GM18499 (cell line): ENCODE measurements around the gene RHBDL3.
"Not testable (repeated sequence)": the region's sequence is repeated elsewhere in the genome, so short reads cannot be mapped to it uniquely, and the experiment has no call there.

Experiments
- ATAC-seq: cut with Tn5 transposase; IDR thresholded peaks from one replicate; pipeline ENCODE4 v1.9.1; 2021; ENCODE audit warnings: moderate number of reproducible peaks; ENCODE audit not compliant: insufficient read depth, unreplicated experiment

RHBDL3 gene, protein sequence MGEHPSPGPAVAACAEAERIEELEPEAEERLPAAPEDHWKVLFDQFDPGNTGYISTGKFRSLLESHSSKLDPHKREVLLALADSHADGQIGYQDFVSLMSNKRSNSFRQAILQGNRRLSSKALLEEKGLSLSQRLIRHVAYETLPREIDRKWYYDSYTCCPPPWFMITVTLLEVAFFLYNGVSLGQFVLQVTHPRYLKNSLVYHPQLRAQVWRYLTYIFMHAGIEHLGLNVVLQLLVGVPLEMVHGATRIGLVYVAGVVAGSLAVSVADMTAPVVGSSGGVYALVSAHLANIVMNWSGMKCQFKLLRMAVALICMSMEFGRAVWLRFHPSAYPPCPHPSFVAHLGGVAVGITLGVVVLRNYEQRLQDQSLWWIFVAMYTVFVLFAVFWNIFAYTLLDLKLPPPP

DNA sequence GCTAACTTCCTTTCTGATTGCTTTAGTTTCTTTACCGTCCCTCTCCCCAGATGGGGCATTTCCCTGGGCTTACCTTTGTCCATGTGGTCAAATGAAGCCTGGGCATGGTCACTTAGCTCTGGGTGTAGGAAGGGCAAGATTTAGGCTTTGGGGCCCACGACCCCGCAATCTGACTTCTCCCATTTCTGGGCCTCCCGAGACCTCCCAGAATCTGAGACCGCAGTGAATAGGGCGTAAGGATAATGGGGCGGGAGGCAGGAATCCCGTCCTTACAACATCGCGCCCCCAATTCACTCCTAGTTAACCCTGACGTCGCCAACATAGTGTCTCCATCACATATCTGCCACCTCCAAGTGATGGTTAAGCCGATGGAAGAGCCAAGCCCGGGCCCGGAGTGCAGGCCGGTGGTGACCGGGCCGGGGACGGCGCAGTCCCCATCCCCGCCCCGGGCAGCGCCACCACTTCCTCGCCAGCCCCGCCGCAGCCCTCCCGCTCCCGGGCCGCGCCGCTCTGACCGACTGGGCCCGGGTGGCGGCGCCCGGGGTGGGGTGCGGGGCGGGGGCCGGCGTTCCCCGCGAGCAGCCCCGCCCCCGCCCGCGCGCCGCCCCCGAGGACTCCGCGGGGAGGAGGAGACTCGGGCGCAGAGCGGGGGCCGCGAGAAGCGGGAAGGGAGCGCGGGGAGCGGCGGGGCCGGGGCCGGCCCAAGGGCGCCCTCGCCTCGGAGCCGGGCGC lies at the start of gene RHBDL3:
RHBDL3 (plus strand) TSS at position 641 of the 732 bp plus-strand sequence. CDS start 358 bp downstream, outside the sequence.
- ATAC-seq, result no peak

DNA sequence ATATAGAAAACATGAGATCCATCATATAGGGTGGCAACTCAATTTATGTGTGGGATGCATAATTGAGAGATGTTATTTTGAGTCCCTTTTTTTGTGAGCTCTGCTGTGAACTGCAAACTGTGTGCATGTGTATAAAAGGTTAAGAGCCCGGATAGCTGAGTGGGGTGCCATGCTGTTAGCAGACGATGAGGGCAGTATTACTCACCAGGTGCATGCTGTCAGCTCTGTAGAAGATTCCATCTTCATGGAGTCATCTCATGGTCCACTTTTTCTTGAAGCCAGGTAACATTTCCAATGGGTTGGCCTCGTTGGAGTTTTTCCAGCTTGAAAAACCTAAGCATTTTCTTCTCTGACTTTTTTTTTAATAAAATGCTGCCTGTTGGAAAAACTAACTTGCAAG lies 43.0 kb upstream of the RHBDL3 start:
- ATAC-seq, result no peak

DNA sequence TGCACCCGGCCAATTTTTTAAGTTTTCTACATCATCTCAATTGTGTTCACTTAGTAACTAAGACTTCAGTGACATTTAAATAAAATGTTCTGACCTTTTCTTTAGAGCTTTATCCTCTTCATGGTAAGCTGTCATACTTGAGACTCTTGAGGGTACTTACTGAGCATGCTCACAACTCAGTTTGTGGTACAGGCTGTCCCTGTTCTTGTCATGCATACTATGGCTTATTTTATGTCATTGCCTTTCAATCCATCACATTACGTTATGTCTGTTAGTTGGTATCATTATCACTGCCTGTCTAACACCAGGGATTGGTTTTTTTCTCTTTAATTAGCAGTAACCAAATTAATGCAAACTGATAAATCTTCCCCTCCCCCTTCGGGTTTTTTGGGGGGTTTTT lies 41.9 kb upstream of the RHBDL3 start:
- ATAC-seq, result no peak

DNA sequence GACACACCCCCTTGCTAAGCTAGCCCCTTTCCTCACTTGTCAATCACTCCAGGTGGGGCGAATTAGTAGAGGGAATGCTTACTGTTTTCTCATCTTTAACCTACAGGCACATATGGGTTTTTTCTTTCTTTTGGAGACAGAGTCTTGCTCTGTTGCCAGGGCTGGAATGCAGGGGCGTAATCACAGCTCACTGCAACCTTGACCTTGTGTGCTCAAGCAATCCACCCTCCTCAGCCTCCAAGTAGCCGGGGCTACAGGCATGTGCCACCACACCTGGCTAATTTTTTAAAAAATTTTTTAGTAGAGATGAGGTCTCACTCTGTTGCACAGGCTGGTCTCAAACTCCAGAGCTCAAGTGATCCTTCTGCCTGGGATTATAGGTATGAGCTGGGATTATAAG lies 38.7 kb upstream of the RHBDL3 start:
- no peak for ATAC-seq

DNA sequence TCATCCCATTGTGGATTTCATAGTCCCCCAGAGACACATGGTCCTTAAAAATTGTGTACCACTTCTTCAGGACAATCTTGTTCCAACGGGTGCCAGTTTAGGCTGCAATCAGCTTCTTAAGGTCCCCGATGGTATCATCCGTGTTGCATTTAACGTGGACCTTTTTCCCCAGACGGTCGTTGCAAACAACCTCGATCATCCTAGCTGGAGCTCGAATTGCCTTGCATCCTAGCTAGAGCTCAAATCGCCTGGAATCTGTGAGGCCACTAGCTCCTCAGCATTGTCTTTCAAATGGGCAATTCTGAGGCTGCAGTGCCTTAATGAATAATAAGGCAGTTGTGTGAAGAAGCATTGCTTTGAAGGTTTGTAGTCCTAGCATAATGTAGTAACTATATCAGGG lies 37.7 kb upstream of the RHBDL3 start:
- ATAC-seq, result no peak

DNA sequence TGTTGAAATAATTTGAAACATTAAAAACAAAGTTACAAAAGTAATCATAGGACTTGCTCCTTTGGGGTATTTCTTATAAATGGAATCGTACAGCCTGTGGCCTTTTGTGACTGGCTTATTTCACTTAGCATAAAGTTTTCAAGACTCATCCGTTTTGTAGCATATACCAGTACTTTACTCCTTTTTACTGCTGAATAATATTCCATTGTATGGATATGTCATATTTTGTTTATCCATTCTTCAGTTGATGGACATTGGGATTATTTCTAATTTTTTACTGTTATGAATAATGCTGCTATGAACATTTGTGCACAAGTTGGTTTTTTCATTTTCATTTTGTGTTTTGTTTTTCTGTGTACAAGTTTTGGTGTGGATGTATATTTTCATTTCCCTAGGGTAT lies 30.0 kb upstream of the RHBDL3 start:
- ATAC-seq, result no peak

DNA sequence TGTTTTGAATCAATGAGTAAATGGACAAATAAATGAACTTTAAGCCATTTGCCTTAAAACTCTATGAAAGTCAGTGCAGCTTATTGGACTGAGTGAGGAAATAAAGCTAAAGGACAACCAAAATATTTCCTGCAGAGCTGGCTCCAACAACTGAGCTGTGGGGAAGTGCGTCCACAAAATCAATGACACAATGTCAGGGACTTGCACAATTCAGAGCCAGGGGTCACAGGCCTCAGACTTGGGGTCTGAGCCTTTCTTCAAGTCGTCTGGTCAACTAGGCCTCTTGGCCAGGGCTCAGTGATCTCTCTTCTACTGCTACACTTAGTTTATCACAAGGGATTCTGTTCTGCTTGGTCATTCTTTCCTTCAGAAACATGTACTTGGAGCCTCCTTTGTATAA lies 26.2 kb upstream of the RHBDL3 start:
- no peak for ATAC-seq

DNA sequence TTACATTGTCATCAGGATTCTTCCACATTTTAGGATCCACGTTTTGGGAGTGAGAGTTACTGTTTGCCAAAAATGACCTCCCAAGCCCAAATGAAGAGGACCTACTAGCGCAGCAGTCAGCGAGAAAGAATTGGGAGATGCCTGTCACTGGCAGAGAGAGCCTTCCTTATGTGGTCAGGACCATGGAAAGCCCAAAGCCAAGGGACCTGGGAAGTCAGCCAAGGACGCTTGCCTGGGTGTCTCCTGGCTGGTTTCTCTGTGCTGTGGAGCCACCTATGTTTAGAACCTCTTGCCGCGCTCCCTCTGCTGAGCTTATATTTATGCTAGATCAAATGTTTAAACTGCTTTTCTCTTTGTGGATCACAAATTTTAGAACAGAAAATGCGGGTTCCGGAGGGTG lies 24.9 kb upstream of the RHBDL3 start:
- no peak for ATAC-seq

DNA sequence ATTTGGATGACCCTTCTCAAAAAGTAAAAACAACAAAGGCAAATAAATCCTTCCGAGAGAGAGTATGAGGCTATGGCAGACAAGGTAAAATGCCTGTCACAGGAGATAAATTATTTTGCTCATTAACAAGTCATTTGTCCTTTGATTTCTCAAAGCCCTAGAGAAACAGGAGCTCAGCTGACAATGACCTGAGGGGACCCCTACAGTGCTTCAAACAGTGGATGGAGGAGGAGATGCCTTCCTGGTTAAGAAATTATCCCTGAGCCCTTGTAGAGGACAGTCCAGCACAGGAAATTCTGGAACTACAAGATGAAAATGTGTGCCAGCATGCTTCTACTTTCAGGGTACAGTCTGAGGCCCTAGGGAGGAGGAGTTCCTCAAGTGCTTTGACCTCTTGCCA lies 24.0 kb upstream of the RHBDL3 start:
- ATAC-seq, result no peak

DNA sequence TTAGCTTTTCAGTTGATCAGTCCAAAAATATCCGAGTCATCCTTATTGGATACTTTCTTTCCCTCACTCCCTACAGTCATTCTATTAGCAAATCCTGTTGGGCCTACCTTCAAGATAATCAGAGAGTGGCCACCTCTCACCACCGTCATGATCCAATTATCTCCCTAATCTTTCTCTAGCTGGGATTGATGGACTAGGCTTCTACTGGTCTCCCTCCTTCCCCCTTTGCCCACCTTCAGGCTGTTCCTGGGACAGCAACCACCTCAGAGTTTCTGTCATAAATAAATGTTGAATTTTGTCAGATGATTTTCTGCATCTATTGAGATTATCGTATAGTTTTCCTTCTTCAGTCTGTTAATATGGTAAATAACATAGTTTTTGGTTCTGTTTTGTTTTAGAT lies 16.2 kb upstream of the RHBDL3 start:
- no peak for ATAC-seq

DNA sequence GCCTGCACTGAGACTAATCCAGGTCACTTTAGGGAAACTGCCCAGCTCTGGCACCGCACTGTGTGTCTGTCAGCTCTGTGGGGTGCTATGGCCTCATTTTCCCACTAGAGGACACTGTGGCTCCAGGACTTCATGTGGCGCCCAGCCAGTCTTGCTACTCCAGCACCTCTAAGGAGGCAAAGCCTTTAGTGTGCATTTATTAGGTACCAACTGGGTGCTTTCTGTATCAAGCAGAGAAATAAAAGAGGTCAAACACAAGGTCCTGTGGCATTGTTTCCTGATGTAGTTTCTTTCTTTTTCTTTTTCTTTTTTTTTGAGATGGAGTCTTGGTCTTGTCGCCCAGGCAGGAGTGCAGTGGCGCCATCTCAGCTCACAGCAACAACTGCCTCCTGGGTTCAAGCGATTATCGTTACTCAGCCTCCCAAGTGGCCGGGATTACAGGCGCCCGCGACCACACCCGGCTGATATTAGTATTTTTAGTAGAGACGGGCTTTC lies 12.5 kb upstream of the RHBDL3 start:
- no peak for ATAC-seq

DNA sequence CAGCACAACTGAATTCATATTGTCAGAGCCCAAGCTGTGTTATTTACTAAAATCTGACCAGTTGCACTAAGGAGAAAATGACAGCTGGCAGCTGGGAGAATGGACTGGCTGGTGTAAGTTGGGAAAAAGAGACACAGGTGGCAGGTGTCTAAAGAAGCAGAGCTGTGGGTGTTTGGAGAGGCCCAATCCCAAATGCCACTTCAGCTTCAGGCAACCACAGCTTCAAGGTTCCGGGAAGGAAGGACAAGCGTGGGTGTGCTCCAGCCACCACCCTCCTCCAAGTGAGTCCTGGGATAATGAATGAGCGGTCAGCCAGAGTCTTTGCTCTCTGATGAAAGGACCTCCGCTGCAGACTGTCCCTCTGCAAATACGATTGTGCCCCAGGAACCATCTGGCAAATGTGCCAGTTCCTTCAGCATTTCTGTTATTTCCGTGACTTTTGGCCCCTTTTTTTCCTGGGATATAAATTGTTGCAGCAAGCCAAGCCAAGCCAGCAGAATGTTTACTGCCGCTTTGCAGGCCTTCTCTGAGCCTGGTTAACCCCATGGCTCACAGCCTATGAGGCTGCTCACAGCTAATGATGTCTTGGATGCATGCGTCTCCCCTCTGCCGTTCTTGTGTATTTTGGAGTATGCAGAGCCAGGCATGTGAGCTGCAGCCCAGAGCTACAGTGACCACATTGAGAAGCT lies 9.5 kb upstream of the RHBDL3 start:
- ATAC-seq, result no peak

DNA sequence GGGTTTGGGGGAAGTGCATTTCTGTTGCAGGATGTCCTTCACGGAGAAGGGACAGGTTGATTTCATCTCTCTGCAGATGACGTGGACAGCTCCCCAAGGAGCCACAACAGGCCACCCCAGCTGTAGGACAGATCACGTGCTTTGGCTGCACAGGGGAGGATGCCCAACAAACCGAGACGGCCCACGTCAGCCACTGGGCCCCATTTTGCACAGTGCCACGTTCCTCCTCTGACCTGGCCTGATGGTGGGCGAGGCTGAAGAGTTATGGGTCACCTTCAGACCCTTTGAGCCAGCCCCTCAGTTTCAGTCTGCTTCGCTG lies 9.0 kb upstream of the RHBDL3 start:
- no peak for ATAC-seq

DNA sequence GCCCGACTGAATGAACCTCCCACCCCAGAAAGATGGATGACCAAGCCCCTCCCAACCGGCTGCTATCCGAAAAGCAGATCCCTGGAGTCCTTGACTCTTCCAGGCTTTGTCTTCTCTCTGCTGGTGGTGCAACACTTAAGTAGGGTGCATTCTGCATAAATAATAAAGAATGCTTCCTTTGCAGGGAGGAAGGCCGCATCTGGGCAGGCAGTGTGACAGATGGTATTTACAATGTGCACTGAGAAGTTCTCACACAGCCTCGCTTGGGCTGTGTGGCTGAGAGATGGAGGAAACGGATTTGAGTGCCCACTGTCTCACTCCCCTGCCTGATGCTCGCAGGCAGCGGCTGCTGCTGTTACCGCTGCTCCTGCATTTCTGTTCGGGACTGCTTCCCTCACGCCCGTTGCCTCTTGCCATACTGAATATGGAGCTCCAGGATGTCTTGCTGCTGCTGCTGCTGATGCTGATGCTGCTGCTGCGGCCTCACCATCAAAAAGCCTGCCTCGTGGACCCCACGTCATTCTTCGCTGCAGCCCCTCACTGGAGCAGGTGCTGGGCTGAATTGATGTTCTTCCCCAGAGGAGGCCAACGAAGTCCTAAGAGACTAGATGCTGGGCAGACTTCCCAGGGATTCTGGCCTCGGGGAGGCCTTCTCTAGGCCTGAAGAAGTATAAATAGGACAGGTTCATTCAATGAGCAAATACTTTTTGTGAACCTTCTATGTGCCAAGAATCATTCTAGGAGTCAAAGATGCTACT lies 7.1 kb upstream of the RHBDL3 start:
- ATAC-seq, result no peak

DNA sequence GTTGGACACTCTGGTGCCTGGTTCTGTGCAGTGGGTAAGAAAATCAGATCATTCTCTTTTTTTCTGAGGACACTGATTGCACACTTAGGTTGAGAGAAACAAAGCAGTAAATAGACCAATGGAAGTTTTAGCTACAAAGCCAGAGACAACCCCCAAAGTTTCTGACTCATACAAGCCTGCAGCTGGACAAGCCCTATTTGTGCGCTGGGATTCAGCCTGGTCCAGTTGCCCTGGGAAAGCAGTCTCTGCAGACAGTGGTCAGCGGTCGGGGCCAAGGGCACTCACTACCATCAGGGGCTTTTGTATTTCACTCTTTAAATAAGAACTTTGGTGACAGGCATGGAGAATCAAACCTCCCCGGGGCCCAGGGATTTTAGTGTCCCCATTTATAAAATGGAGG lies 6.0 kb upstream of the RHBDL3 start:
- no peak for ATAC-seq

DNA sequence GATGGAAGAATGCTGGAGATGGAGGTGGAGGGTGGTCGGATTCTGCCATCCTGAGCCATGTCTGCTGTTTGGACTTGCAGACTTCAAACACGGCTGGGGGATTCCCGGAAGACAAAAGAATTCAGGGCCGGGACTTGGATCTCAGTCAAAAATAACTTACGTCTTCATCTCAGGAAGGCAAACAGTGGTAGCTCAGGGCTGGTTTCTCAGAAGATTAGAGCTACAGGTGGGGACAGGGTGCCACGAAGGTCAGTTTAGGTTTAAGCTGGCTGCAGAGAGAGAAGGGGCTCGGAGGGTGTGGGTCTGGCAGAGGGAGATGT lies 4.3 kb upstream of the RHBDL3 start:
- no peak for ATAC-seq

DNA sequence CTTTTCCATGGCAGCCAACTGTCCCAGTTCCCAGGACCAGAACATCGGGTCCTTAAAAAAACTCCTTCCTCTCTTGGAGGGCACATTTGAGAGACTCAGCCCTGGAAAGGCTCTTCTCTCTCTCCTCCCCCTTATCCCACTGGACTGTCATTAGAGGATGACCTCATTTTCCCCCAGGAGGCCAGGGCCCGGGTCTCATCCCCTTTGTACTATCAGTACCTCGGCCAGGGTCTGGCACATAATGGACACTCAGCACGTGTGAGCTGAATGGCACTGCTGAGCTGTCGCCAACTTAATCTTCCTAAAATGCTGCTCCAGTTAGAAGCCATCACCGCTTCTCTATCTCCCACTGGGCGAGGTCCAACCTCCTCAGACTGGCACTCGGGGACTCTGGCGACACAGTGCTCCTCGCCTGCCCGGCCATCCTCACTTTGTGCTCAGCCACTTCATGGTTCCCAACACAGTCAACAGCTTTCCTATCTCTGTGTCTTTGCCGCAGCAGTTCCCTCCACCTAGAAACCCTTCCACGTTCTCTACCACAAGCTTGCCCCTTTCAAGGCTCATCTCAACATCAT lies 3.6 kb upstream of the RHBDL3 start:
- no peak for ATAC-seq

DNA sequence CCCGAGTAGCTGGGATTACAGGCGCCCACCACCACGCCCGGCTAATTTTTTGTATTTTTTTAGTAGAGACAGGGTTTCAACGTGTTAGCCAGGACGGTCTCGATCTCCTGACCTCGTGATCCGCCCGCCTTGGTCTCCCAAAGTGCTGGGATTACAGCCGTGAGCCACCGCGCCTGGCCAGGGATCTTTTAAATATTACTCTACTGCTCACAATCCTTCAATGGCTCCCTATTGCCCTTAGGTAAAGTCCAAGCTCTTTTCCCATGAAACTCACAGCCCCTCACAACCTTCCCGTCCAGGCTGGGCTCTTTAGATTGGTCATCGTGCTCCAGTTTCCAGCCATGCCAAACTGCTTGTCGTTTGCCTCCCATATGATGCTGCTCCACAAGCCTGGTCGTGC lies 2.1 kb upstream of the RHBDL3 start:
- not testable (repeated sequence) for ATAC-seq

DNA sequence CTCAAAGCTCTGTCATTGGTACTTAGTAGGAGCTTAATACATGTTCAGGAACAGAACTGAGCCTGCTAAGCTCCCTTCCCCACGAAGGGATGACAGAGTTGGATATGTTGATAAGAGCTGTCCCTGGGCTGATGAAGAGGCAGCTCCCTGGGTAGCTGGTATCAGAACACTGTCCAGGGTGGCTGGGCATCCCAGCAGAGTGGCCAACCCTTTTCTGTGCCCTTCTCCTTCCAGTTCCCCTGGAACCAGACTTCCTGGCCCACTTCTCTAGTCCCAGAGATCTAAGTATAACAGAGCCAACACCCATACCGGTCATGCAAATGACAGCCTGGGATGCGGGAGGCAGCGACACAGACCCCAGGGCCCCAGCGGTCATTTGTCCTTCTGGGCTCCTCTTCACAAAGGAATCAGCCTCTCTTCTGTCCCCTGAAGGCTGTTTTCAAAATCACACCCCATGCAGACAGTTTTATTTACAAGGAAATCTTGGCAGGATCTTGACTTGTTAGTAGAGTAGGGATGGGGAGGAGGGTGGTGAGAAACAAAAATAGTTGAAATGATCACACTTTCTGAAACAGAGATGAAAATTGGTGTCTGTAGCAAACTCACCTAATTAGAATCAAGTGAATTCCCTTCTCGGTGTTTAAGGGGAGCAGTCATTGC lies 1.4 kb upstream of the RHBDL3 start:
- no peak for ATAC-seq

DNA sequence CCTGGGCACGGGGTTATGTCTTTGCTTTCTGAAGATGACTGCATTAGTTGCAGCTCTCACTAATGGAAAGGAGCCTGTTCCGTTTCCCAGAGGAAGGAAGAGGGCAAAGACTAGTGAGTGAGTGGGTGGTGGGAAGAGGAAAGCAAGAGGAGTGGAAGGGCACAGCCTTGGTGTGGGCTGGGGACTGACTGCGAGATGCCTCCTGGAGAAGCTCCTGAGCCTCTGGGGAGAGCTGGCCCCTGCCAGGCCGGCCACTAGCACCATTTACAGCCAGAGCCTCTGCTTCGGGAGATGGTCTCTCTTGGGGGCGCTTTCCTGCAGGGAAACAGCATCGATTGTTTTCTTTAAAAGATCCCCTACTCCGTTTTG lies 825 bp upstream of the RHBDL3 start:
- no peak for ATAC-seq
